Smooth muscle cell (in vitro differentiated cells): ENCODE data around the gene ADAMTS9. TPM values are rescaled to one million over a fixed set of nuclear protein-coding genes. Genes with fewer than 3 reads are reported as not detected.

Experiments
- DNase-seq: peaks from one replicate; lab custom pipeline; 2025; ENCODE audit not compliant: unreplicated experiment; lab: John Stamatoyannopoulos, UW
- H2AFZ ChIP-seq: fragments of 200-600 bp; sonication (generic); 2 replicates; pipeline ENCODE4 v1.6.0; 2016; ENCODE audit warnings: antibody characterized with exemption, low read depth, mild to moderate bottlenecking
- H3F3A ChIP-seq: fragments of 200-600 bp; sonication (generic); 2 replicates; pipeline ENCODE4 v1.6.0; 2017; ENCODE audit warnings: antibody characterized with exemption, low read depth
- H3K27ac ChIP-seq: fragments of 200-600 bp; sonication (generic); 2 replicates; pipeline ENCODE4 v1.5.1; 2016; ENCODE audit warnings: low read depth, mild to moderate bottlenecking
- H3K27me3 ChIP-seq: fragments of 200-600 bp; sonication (generic); 2 replicates; pipeline ENCODE4 v1.6.1; 2016; ENCODE audit warnings: low read depth, mild to moderate bottlenecking
- H3K36me3 ChIP-seq: fragments of 200-600 bp; sonication (generic); 2 replicates; pipeline ENCODE4 v1.5.1; 2016; ENCODE audit warnings: low read depth
- H3K4me1 ChIP-seq: fragments of 200-600 bp; sonication (generic); 2 replicates; pipeline ENCODE4 v1.5.1; 2016; ENCODE audit warnings: low read depth
- H3K4me2 ChIP-seq: fragments of 200-600 bp; sonication (generic); 2 replicates; pipeline ENCODE4 v1.6.0; 2016; ENCODE audit warnings: mild to moderate bottlenecking
- H3K4me3 ChIP-seq: fragments of 200-600 bp; sonication (generic); 2 replicates; pipeline ENCODE4 v1.5.1; 2016; ENCODE audit warnings: mild to moderate bottlenecking
- H3K79me2 ChIP-seq: fragments of 200-600 bp; sonication (generic); 2 replicates; pipeline ENCODE4 v1.6.0; 2016; ENCODE audit warnings: low read depth, mild to moderate bottlenecking
- H3K9ac ChIP-seq: fragments of 200-600 bp; sonication (generic); 2 replicates; pipeline ENCODE4 v1.6.0; 2016; ENCODE audit warnings: low read depth
- H3K9me3 ChIP-seq: fragments of 200-600 bp; sonication (generic); replicated peaks from 2 replicates; pipeline ENCODE4 v1.5.1; 2016; ENCODE audit warnings: low read depth
- H4K20me1 ChIP-seq: fragments of 200-600 bp; sonication (generic); 2 replicates; pipeline ENCODE4 v1.6.0; 2016; ENCODE audit warnings: low read depth
- CTCF ChIP-seq: fragments of 200-600 bp; sonication (generic); IDR thresholded peaks from 2 replicates; pipeline ENCODE4 v1.5.1; 2017; ENCODE audit warnings: borderline replicate concordance, mild to moderate bottlenecking, antibody characterized with exemption; ENCODE audit not compliant: insufficient read depth, poor library complexity, severe bottlenecking
- WGBS: methylation state at CpG from one replicate; pipeline ENCODE4 v1.1.7; 2016; ENCODE audit warnings: low lambda C conversion rate; 5-methylcytosine and 5-hydroxymethylcytosine counted together
- polyA plus RNA-seq: library from polyadenylated mRNA; unstranded; fragments of >200 nt; fragmentation: Nextera tagmentation; extraction: Ambion mirVana; gene quantifications from 2 replicates; pipeline ENCODE4 v1.2.1, GENCODE V29; 2016
- total RNA-seq: library from RNA; depleted of rRNA; stranded (reverse); fragments of >200 nt; gene quantifications from 2 replicates; pipeline ENCODE4 v1.2.3, GENCODE V29; 2014

ADAMTS9 gene
- total RNA-seq: 66.6 and 68.0 TPM in 2 replicates
- polyA plus RNA-seq: 18.7 and 19.9 TPM in 2 replicates

GRCh38 chr3:64687781-64688604 is at the start of gene ADAMTS9:
Gene ADAMTS9, minus strand, starts transcription at chr3:64688000. Its CDS starts 343 bp downstream, at chr3:64687657.
- under 1% methylated on average over 29 of the region's 60 CpGs for WGBS

GRCh38 chr3:64732576-64732975 is 44.8 kb upstream of the ADAMTS9 start:
- H3F3A ChIP-seq: no peaks in the 10 kb centered on the region
- no peaks in the 10 kb centered on the region for H3K27me3 ChIP-seq
- H3K4me3 ChIP-seq: no peak overlapping the region
- no peaks in the 10 kb centered on the region for H4K20me1 ChIP-seq
- DNase-seq: no peak
- no peaks in the 10 kb centered on the region for H3K79me2 ChIP-seq
- no peaks in the 10 kb centered on the region for H3K4me1 ChIP-seq
- H3K4me2 ChIP-seq: no peak overlapping the region
- H2AFZ ChIP-seq: no peak overlapping the region
- H3K9ac ChIP-seq: no peak overlapping the region
- no peak overlapping the region for H3K27ac ChIP-seq
- no peaks in the 10 kb centered on the region for H3K9me3 ChIP-seq
- no peak for TF ChIP-seq CTCF
- no peaks in the 10 kb centered on the region for H3K36me3 ChIP-seq
- 86% methylated on average over 1 of the region's 1 CpG for WGBS

More at GRCh38 chr3:64687781-64688604, at the start of gene ADAMTS9:
- no peak for TF ChIP-seq CTCF
- H3K4me2 ChIP-seq: peak within 1 kb of the TSS; percentile 90
- H3K4me1 ChIP-seq: peaks cover 10% of the 10 kb centered on the region
- H4K20me1 ChIP-seq: peaks cover 10% of the 10 kb centered on the region
- peaks cover 8% of the 10 kb centered on the region for H3F3A ChIP-seq
- H3K27ac ChIP-seq: peak within 1 kb of the TSS; percentile 95
- no peaks in the 10 kb centered on the region for H3K27me3 ChIP-seq
- peak; percentile 53 for DNase-seq
- H2AFZ ChIP-seq: peak within 1 kb of the TSS; percentile 63
- H3K79me2 ChIP-seq: peaks cover 35% of the 10 kb centered on the region
- H3K36me3 ChIP-seq: no peaks in the 10 kb centered on the region
- no peaks in the 10 kb centered on the region for H3K9me3 ChIP-seq
- H3K4me3 ChIP-seq: peak within 1 kb of the TSS; percentile 72
- peak within 1 kb of the TSS; percentile 74 for H3K9ac ChIP-seq

- no peaks in the 10 kb centered on the region for H3K27me3 ChIP-seq
- H3K79me2 ChIP-seq: no peaks in the 10 kb centered on the region
- H3K9ac ChIP-seq: no peak overlapping the region
- no peak for TF ChIP-seq CTCF
- no peak overlapping the region for H3K27ac ChIP-seq
- H4K20me1 ChIP-seq: no peaks in the 10 kb centered on the region
- DNase-seq: no peak
- no peak overlapping the region for H3K4me2 ChIP-seq
- H3K36me3 ChIP-seq: no peaks in the 10 kb centered on the region
- H3K9me3 ChIP-seq: no peaks in the 10 kb centered on the region
- no peak overlapping the region for H3K4me3 ChIP-seq
- peaks cover 10% of the 10 kb centered on the region for H3K4me1 ChIP-seq
- H2AFZ ChIP-seq: no peak overlapping the region
- WGBS: 52% methylated on average over 3 of the region's 3 CpGs
- no peaks in the 10 kb centered on the region for H3F3A ChIP-seq
Observed at GRCh38 chr3:64730681-64731080, 42.9 kb upstream of the ADAMTS9 start.
